ENCODE measurements around the gene FOSL2.

FOSL2 gene

GRCh38 chr2:28344756-28345373 lies 47.8 kb upstream of the FOSL2 start:
- Histone ChIP-seq H3K9ac (ENCODE audit: low read length) (no peak overlapping the region), H3K79me2 (ENCODE audit: insufficient read depth, low read length) (no peaks in the 10 kb centered on the region), H3K4me3 (ENCODE audit: low read depth, low read length, poor library complexity, severe bottlenecking) (no peak overlapping the region), H2AFZ (ENCODE audit: low read length) (no peak overlapping the region), H3K36me3 (ENCODE audit: insufficient read depth, low read length) (no peaks in the 10 kb centered on the region), H3K9me3 (ENCODE audit: low read length) (no peaks in the 10 kb centered on the region), H3K27ac (ENCODE audit: low read depth, low read length, poor library complexity, severe bottlenecking) (no peak overlapping the region), H4K20me1 (ENCODE audit: insufficient read depth, low read length) (no peaks in the 10 kb centered on the region), H3K9me2 (ENCODE audit: low read depth, low read length) (no peaks in the 10 kb centered on the region), H3K4me2 (ENCODE audit: low read length) (no peak overlapping the region), H3F3A (ENCODE audit: insufficient read depth, low read length) (no peaks in the 10 kb centered on the region), H3K4me1 (ENCODE audit: insufficient read depth, low read length, severe bottlenecking) (no peaks in the 10 kb centered on the region), H3K27me3 (ENCODE audit: insufficient read depth, low read length) (no peaks in the 10 kb centered on the region)
- no peak for TF ChIP-seq EZH2 (IDR thresholded peaks at IDR 0.05; ENCODE audit: borderline replicate concordance, low read length)
- TF ChIP-seq, protein P1, sequence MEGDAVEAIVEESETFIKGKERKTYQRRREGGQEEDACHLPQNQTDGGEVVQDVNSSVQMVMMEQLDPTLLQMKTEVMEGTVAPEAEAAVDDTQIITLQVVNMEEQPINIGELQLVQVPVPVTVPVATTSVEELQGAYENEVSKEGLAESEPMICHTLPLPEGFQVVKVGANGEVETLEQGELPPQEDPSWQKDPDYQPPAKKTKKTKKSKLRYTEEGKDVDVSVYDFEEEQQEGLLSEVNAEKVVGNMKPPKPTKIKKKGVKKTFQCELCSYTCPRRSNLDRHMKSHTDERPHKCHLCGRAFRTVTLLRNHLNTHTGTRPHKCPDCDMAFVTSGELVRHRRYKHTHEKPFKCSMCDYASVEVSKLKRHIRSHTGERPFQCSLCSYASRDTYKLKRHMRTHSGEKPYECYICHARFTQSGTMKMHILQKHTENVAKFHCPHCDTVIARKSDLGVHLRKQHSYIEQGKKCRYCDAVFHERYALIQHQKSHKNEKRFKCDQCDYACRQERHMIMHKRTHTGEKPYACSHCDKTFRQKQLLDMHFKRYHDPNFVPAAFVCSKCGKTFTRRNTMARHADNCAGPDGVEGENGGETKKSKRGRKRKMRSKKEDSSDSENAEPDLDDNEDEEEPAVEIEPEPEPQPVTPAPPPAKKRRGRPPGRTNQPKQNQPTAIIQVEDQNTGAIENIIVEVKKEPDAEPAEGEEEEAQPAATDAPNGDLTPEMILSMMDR (IDR thresholded peaks at IDR 0.05; ENCODE audit: low read length) = no peak

DNA sequence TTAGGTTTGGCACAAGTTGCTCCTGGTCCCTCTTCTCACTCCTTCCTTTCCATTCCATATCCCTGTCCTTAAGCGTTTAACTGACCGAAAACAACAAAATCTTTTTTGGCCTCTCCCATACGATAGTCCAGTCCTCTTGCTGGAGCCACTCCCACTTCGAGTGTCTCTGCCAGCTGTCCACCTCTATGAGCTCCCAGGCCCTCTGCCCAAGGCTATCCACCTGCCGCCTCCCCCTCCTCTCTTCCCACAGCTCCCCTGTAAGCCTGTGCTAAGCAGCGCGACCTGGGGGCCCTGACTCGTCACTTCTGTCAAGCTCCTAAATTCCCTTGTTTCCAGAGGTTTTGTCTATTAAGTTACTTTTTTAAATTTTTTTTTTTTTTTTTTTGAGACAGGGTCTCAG lies 47.0 kb upstream of the FOSL2 start:
- H2AFZ ChIP-seq (ENCODE audit: low read length) = no peak overlapping the region
- no peaks in the 10 kb centered on the region for H3K79me2 ChIP-seq (ENCODE audit: insufficient read depth, low read length)
- H3F3A ChIP-seq (ENCODE audit: insufficient read depth, low read length) = no peaks in the 10 kb centered on the region
- no peaks in the 10 kb centered on the region for H3K36me3 ChIP-seq (ENCODE audit: insufficient read depth, low read length)
- no peaks in the 10 kb centered on the region for H3K27me3 ChIP-seq (ENCODE audit: insufficient read depth, low read length)
- H3K9ac ChIP-seq (ENCODE audit: low read length) = no peak overlapping the region
- H3K4me2 ChIP-seq (ENCODE audit: low read length) = no peak overlapping the region
- no peaks in the 10 kb centered on the region for H3K9me3 ChIP-seq (ENCODE audit: low read length)
- H4K20me1 ChIP-seq (ENCODE audit: insufficient read depth, low read length) = no peaks in the 10 kb centered on the region
- TF ChIP-seq, protein P1 (IDR thresholded peaks at IDR 0.05; ENCODE audit: low read length) = no peak
- TF ChIP-seq EZH2 (IDR thresholded peaks at IDR 0.05; ENCODE audit: borderline replicate concordance, low read length) = no peak
- no peak overlapping the region for H3K4me3 ChIP-seq (ENCODE audit: low read depth, low read length, poor library complexity, severe bottlenecking)
- H3K27ac ChIP-seq (ENCODE audit: low read depth, low read length, poor library complexity, severe bottlenecking) = no peak overlapping the region
- no peaks in the 10 kb centered on the region for H3K4me1 ChIP-seq (ENCODE audit: insufficient read depth, low read length, severe bottlenecking)
- H3K9me2 ChIP-seq (ENCODE audit: low read depth, low read length) = no peaks in the 10 kb centered on the region

DNA sequence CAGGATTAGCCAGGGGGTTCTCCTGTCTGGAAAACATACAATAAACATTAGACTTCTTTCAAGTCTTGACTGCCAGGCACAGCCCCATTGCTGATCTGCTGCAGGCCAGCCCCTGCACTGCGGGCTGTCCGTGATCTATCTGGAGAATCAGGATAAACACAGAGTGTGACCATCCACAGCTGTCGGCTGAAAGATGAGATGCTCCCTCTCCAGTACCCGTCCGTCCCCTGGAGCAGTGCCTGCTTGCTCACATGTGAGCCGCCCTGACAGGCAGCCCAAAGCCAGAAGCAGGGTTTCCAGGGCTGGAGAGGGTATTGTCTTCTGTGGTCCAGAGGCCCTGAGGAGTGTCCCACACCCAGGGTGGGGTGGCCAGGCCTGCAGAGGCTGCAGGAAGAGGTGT lies 46.1 kb upstream of the FOSL2 start:
- H3K4me3 ChIP-seq (ENCODE audit: low read depth, low read length, poor library complexity, severe bottlenecking) = no peak overlapping the region
- H2AFZ ChIP-seq (ENCODE audit: low read length) = no peak overlapping the region
- H3K4me2 ChIP-seq (ENCODE audit: low read length) = no peak overlapping the region
- no peak overlapping the region for H3K9ac ChIP-seq (ENCODE audit: low read length)
- H3K9me2 ChIP-seq (ENCODE audit: low read depth, low read length) = no peaks in the 10 kb centered on the region
- no peaks in the 10 kb centered on the region for H3K79me2 ChIP-seq (ENCODE audit: insufficient read depth, low read length)
- H3K36me3 ChIP-seq (ENCODE audit: insufficient read depth, low read length) = no peaks in the 10 kb centered on the region
- no peaks in the 10 kb centered on the region for H3K9me3 ChIP-seq (ENCODE audit: low read length)
- TF ChIP-seq, protein P1 (IDR thresholded peaks at IDR 0.05; ENCODE audit: low read length) = no peak
- no peak for TF ChIP-seq EZH2 (IDR thresholded peaks at IDR 0.05; ENCODE audit: borderline replicate concordance, low read length)
- H3K27ac ChIP-seq (ENCODE audit: low read depth, low read length, poor library complexity, severe bottlenecking) = no peak overlapping the region
- no peaks in the 10 kb centered on the region for H3F3A ChIP-seq (ENCODE audit: insufficient read depth, low read length)
- no peaks in the 10 kb centered on the region for H3K4me1 ChIP-seq (ENCODE audit: insufficient read depth, low read length, severe bottlenecking)
- H3K27me3 ChIP-seq (ENCODE audit: insufficient read depth, low read length) = no peaks in the 10 kb centered on the region
- no peaks in the 10 kb centered on the region for H4K20me1 ChIP-seq (ENCODE audit: insufficient read depth, low read length)
